ENCODE data around the gene RALB.

The RALB gene

GRCh38 chr2:120336749-120337148 lies 84.1 kb downstream of the RALB start:
- DNase-seq (ENCODE audit: low read depth in 1 of 2, low spot score in 1 of 2) = no peak

GRCh38 chr2:120338015-120338414 lies 85.4 kb downstream of the RALB start:
- DNase-seq (ENCODE audit: low read depth in 1 of 2, low spot score in 1 of 2) = no peak

GRCh38 chr2:120341977-120342376 lies 89.3 kb downstream of the RALB start:
- DNase-seq (ENCODE audit: low read depth in 1 of 2, low spot score in 1 of 2) = no peak

GRCh38 chr2:120342446-120342845 lies 89.8 kb downstream of the RALB start:
- DNase-seq (ENCODE audit: low read depth in 1 of 2, low spot score in 1 of 2) = no peak

- DNase-seq (ENCODE audit: low read depth in 1 of 2, low spot score in 1 of 2) = no peak
These were observed 90.4 kb downstream of the RALB start for GRCh38 chr2:120343100-120343432.

GRCh38 chr2:120343433-120344105 lies 90.9 kb downstream of the RALB start:
- DNase-seq (ENCODE audit: low read depth in 1 of 2, low spot score in 1 of 2) = peak; percentile 16 to 43

Data from stimulated activated CD4-positive, alpha-beta T cell treated with anti-CD3 and anti-CD28 coated beads, Interleukin-15, amount 100 ng/mL, for 1 hour (primary cell).